Vagina (tissue), 2 donors: ENCODE data around the gene FCN2. TPM values are rescaled to one million over a fixed set of nuclear protein-coding genes. Genes with fewer than 3 reads are reported as not detected.

Experiments
- DNase-seq, 2 donors: peaks; one replicate each; pipeline ENCODE4 v3.0.0-alpha.2; 2017; ENCODE audit errors: extremely low spot score in 2 of 2
- H3K27ac ChIP-seq: fragments of 200-600 bp; sonication (generic); one replicate; pipeline ENCODE4 v1.5.1; 2019
- H3K27me3 ChIP-seq: fragments of 200-600 bp; sonication (generic); one replicate; pipeline ENCODE4 v1.5.1; 2019
- H3K36me3 ChIP-seq, 2 donors: fragments of 200-600 bp; sonication (generic); one replicate each; pipeline ENCODE4 v1.5.1; 2017 to 2019
- H3K4me1 ChIP-seq: fragments of 200-600 bp; sonication (generic); one replicate; pipeline ENCODE4 v1.5.1; 2019
- H3K4me3 ChIP-seq, 2 donors: fragments of 200-600 bp; sonication (generic); 1 replicate in 1 of 2; 2 replicates in 1 of 2; pipeline ENCODE4 v1.5.1; 2016 to 2019
- H3K9me3 ChIP-seq: fragments of 200-600 bp; sonication (generic); one replicate; pipeline ENCODE4 v1.5.1; 2019
- CTCF ChIP-seq, 3 experiments: fragments of 450-650 bp in 2 of 3; fragments of 200-600 bp in 1 of 3; sonication (generic) in 1 of 3; IDR thresholded peaks; one replicate each; pipeline ENCODE4 v1.5.1; 2017 to 2019; ENCODE audit warnings: antibody characterized with exemption in 3 of 3, mild to moderate bottlenecking in 2 of 3, moderate library complexity in 2 of 3
- POLR2A ChIP-seq, 2 donors: fragments of 450-650 bp; IDR thresholded peaks; one replicate each; pipeline ENCODE4 v1.6.1; 2017; ENCODE audit warnings: antibody characterized with exemption in 2 of 2, mild to moderate bottlenecking in 2 of 2, moderate library complexity in 2 of 2
- POLR2AphosphoS5 ChIP-seq, 2 donors: sonication (generic); formaldehyde crosslinking; IDR thresholded peaks; one replicate each; pipeline ENCODE4 v1.9.0; 2017; ENCODE audit warnings: antibody characterized with exemption in 2 of 2, mild to moderate bottlenecking in 2 of 2, low read depth in 1 of 2; ENCODE audit not compliant: insufficient read depth in 1 of 2
- intact Hi-C: fragments of 100-400 bp; cut with DNase I; formaldehyde crosslinking; loops from one replicate; pipeline ENCODE4 v1.15.1; 2023
- total RNA-seq: library from RNA; depleted of rRNA; stranded (reverse); fragments of >200 nt; gene quantifications from one replicate; pipeline ENCODE4 v1.2.3, GENCODE V29; 2016

The FCN2 gene
- total RNA-seq, 1 donor from 2014 or later, result not detected

GRCh38 chr9:134875371-134875770 lies 5.2 kb upstream of the FCN2 start:
- Histone ChIP-seq H3K36me3 (no peaks in the 10 kb centered on the region), H3K27ac (no peak overlapping the region), H3K9me3 (no peaks in the 10 kb centered on the region), H3K4me1 (peaks cover 6% of the 10 kb centered on the region), H3K27me3 (no peaks in the 10 kb centered on the region), H3K4me3 (no peak overlapping the region)
- DNase-seq, result no peak
- no peak for TF ChIP-seq POLR2A (IDR thresholded peaks at IDR 0.05)
- intact Hi-C loops, result no loop called here

DNA sequence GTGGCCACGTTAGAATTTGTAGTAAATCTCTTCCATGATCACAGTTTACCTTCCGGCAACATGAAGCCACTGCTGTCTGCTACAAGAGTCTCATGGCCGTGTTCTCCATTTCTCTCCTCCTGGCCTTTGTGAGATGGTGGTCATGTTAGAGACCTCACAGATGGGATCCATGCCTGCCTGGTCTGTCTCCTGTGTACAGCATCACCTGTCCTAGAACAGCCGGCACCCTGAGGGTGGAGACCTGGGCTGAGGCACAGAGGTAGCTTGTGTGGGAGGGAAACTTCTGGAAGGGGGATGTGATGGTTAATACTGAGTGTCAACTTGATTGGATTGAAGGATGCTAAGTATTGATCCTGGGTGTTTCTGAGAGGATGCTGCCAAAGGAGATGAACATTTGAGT lies 3.1 kb upstream of the FCN2 start:
- intact Hi-C loops, result no loop called here
- H3K36me3 ChIP-seq, result no peaks in the 10 kb centered on the region
- H3K4me1 ChIP-seq, result no peaks in the 10 kb centered on the region
- no peaks in the 10 kb centered on the region for H3K9me3 ChIP-seq
- no peaks in the 10 kb centered on the region for H3K27me3 ChIP-seq
- H3K4me3 ChIP-seq, result no peak overlapping the region
- no peak overlapping the region for H3K27ac ChIP-seq
- no peak for DNase-seq
- no peak for TF ChIP-seq POLR2AphosphoS5 (IDR thresholded peaks at IDR 0.05; ENCODE audit: insufficient read depth in 1 of 2, low read depth in 1 of 2)
- TF ChIP-seq CTCF (IDR thresholded peaks at IDR 0.05), result no peak

GRCh38 chr9:134879664-134880483 lies 736 bp upstream of the FCN2 start:
- Histone ChIP-seq H3K4me3 (no peak overlapping the region), H3K27me3 (no peaks in the 10 kb centered on the region), H3K9me3 (no peaks in the 10 kb centered on the region), H3K4me1 (no peaks in the 10 kb centered on the region), H3K36me3 (no peaks in the 10 kb centered on the region), H3K27ac (no peak overlapping the region)
- DNase-seq, result peak in 1 of 2 donors; percentile 69
- intact Hi-C loops, result no loop called here
- no peak for TF ChIP-seq CTCF (IDR thresholded peaks at IDR 0.05)
- no peak for TF ChIP-seq POLR2AphosphoS5 (IDR thresholded peaks at IDR 0.05; ENCODE audit: insufficient read depth in 1 of 2, low read depth in 1 of 2)
- TF ChIP-seq POLR2A (IDR thresholded peaks at IDR 0.05), result no peak

DNA sequence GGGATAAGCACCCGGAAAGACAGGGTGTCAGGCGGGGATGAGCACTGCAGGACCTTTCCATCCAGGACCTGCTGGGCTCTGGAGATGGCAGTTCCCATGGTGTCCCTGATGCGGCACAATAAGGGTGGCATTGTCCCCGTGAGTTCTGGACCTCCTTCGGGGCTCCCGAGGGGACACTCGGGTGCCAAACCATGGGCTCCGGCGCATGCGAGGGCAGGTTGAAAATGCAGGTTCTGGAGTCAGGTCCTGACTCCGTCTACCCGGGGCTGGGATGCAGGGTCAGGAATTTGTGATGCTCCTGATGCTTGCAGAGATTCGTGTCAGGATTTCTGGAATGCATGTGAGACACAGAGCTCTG lies 682 bp downstream of the FCN2 start:
- intact Hi-C loops, result no loop called here

GRCh38 chr9:134882204-134882785 lies 1.7 kb downstream of the FCN2 start:
- peak in 1 of 2 donors; percentile 88 for DNase-seq
- no peaks in the 10 kb centered on the region for H3K9me3 ChIP-seq
- no peaks in the 10 kb centered on the region for H3K4me1 ChIP-seq
- TF ChIP-seq POLR2A (IDR thresholded peaks at IDR 0.05), result no peak
- TF ChIP-seq CTCF (IDR thresholded peaks at IDR 0.05), result no peak
- TF ChIP-seq POLR2AphosphoS5 (IDR thresholded peaks at IDR 0.05; ENCODE audit: insufficient read depth in 1 of 2, low read depth in 1 of 2), result no peak
- H3K27ac ChIP-seq, result no peak overlapping the region
- no peaks in the 10 kb centered on the region for H3K27me3 ChIP-seq
- H3K4me3 ChIP-seq, result no peak overlapping the region
- no peaks in the 10 kb centered on the region for H3K36me3 ChIP-seq
- intact Hi-C loops, result no loop called here

More for the DNA sequence above, 682 bp downstream of the FCN2 start:
- H3K9me3 ChIP-seq, result no peaks in the 10 kb centered on the region
- no peak overlapping the region for H3K27ac ChIP-seq
- no peaks in the 10 kb centered on the region for H3K27me3 ChIP-seq
- no peak overlapping the region for H3K4me3 ChIP-seq
- TF ChIP-seq CTCF (IDR thresholded peaks at IDR 0.05), result no peak
- no peak for TF ChIP-seq POLR2AphosphoS5 (IDR thresholded peaks at IDR 0.05; ENCODE audit: insufficient read depth in 1 of 2, low read depth in 1 of 2)
- TF ChIP-seq POLR2A (IDR thresholded peaks at IDR 0.05), result no peak
- no peaks in the 10 kb centered on the region for H3K36me3 ChIP-seq
- no peaks in the 10 kb centered on the region for H3K4me1 ChIP-seq
- DNase-seq, result peak in 1 of 2 donors; percentile 49
